Liver (tissue), 9 donors: ENCODE data around the gene ABHD5. TPM values are rescaled to one million over a fixed set of nuclear protein-coding genes. Genes with fewer than 3 reads are reported as not detected.

ENCODE experiments used
- DNase-seq: peaks from one replicate; pipeline ENCODE4 v3.0.0-alpha.2; 2017; ENCODE audit warnings: low spot score
- H3K27ac ChIP-seq, 2 donors: one replicate each; pipeline ENCODE4 v1.7.0; 2013; ENCODE audit warnings: inconsistent platforms in 2 of 2, low read length in 2 of 2, control low read depth in 1 of 2, low read depth in 1 of 2, mild to moderate bottlenecking in 1 of 2
- H3K27me3 ChIP-seq, 4 donors: one replicate each; pipeline versions ENCODE4 v1.6.1 to v1.7.0; 2013; ENCODE audit warnings: low read length in 3 of 4, inconsistent platforms in 1 of 4, mild to moderate bottlenecking in 1 of 4, moderate library complexity in 1 of 4; ENCODE audit not compliant: control insufficient read depth in 4 of 4, insufficient read depth in 4 of 4
- H3K36me3 ChIP-seq, 4 donors: one replicate each; pipeline versions ENCODE4 v1.6.1 to v1.7.0; 2013; ENCODE audit warnings: low read length in 3 of 4, mild to moderate bottlenecking in 3 of 4, low read depth in 1 of 4, moderate library complexity in 1 of 4; ENCODE audit not compliant: control insufficient read depth in 4 of 4, insufficient read depth in 3 of 4
- H3K4me1 ChIP-seq, 4 donors: one replicate each; pipeline versions ENCODE4 v1.6.1 to v1.7.0; 2013; ENCODE audit warnings: low read length in 3 of 4, mild to moderate bottlenecking in 3 of 4, moderate library complexity in 1 of 4; ENCODE audit not compliant: control insufficient read depth in 4 of 4, insufficient read depth in 4 of 4
- H3K4me3 ChIP-seq, 3 donors: one replicate each; pipeline versions ENCODE4 v1.6.1 to v1.7.0; 2013; ENCODE audit warnings: low read length in 3 of 3, control low read depth in 1 of 3, low read depth in 1 of 3, mild to moderate bottlenecking in 1 of 3
- H3K9ac ChIP-seq, 2 donors: one replicate each; pipeline ENCODE4 v1.7.0; 2013; ENCODE audit warnings: low read length in 2 of 2, mild to moderate bottlenecking in 2 of 2, moderate library complexity in 2 of 2, control low read depth in 1 of 2, low read depth in 1 of 2
- H3K9me3 ChIP-seq, 4 donors: one replicate each; pipeline versions ENCODE4 v1.6.1 to v1.7.0; 2013; ENCODE audit warnings: low read length in 3 of 4; ENCODE audit not compliant: control insufficient read depth in 4 of 4
- ATF3 ChIP-seq: IDR thresholded peaks from 2 replicates; pipeline ENCODE4 v1.6.1; 2016; ENCODE audit warnings: antibody characterized with exemption
- EGR1 ChIP-seq, 2 donors: IDR thresholded peaks; 2 replicates each; pipeline ENCODE4 v1.6.1; 2016 to 2018; ENCODE audit warnings: antibody characterized with exemption in 2 of 2, low read depth in 2 of 2
- FOXA1 ChIP-seq: IDR thresholded peaks from 2 replicates; pipeline ENCODE4 v1.6.1; 2016; ENCODE audit warnings: antibody characterized with exemption
- FOXA2 ChIP-seq: IDR thresholded peaks from 2 replicates; pipeline ENCODE4 v1.6.1; 2016; ENCODE audit warnings: antibody characterized with exemption
- GABPA ChIP-seq, 2 donors: IDR thresholded peaks in 1 of 2; conservative IDR thresholded peaks in 1 of 2; 2 replicates each; pipeline ENCODE4 v1.6.1; 2016; ENCODE audit warnings: antibody characterized with exemption in 2 of 2, mild to moderate bottlenecking in 1 of 2, moderate library complexity in 1 of 2
- HNF4A ChIP-seq, 2 donors: conservative IDR thresholded peaks; 2 replicates each; pipeline ENCODE4 v1.6.1; 2016; ENCODE audit warnings: antibody characterized with exemption in 2 of 2, mild to moderate bottlenecking in 2 of 2
- HNF4G ChIP-seq: IDR thresholded peaks from 2 replicates; pipeline ENCODE4 v1.6.1; 2016; ENCODE audit warnings: antibody characterized with exemption
- JUND ChIP-seq, 2 donors: IDR thresholded peaks; 2 replicates each; pipeline ENCODE4 v1.6.1; 2016; ENCODE audit warnings: antibody characterized with exemption in 2 of 2
- MAX ChIP-seq: IDR thresholded peaks from 2 replicates; pipeline ENCODE4 v1.6.1; 2016; ENCODE audit warnings: antibody characterized with exemption
- RAD21 ChIP-seq, 2 donors: IDR thresholded peaks; 2 replicates each; pipeline ENCODE4 v1.6.1; 2016; ENCODE audit warnings: antibody characterized with exemption in 2 of 2, mild to moderate bottlenecking in 2 of 2
- REST ChIP-seq: IDR thresholded peaks from 2 replicates; pipeline ENCODE4 v1.6.1; 2016; ENCODE audit warnings: antibody characterized with exemption, mild to moderate bottlenecking
- SP1 ChIP-seq: IDR thresholded peaks from 2 replicates; pipeline ENCODE4 v1.6.1; 2018; ENCODE audit warnings: antibody characterized with exemption, mild to moderate bottlenecking
- TAF1 ChIP-seq: conservative IDR thresholded peaks from 2 replicates; pipeline ENCODE4 v1.6.1; 2016; ENCODE audit warnings: antibody characterized with exemption, mild to moderate bottlenecking
- YY1 ChIP-seq: IDR thresholded peaks from 2 replicates; pipeline ENCODE4 v1.6.1; 2016; ENCODE audit warnings: antibody characterized with exemption, mild to moderate bottlenecking
- WGBS: extraction: QIAGEN DNeasy Blood & Tissue Kit; methylation state at CpG from one replicate; pipeline ENCODE4 v1.1.7; 2013; 5-methylcytosine and 5-hydroxymethylcytosine counted together
- polyA plus RNA-seq, 2 donors: library from polyadenylated mRNA; stranded (reverse) in 1 of 2; unstranded in 1 of 2; fragments of 200-250 nt in 1 of 2; fragments of >200 nt in 1 of 2; fragmentation: Nextera tagmentation in 1 of 2; extraction: Ambion mirVana in 1 of 2; gene quantifications; one replicate each; pipeline versions ENCODE4 v1.2.1 to v1.2.3, GENCODE V29; 2013 to 2015
- total RNA-seq, 2 donors: library from RNA; depleted of rRNA; stranded (reverse); fragments of >200 nt; gene quantifications; one replicate each; pipeline ENCODE4 v1.2.3, GENCODE V29; 2014
- TF ChIP-seq, protein P1 (sequence below): IDR thresholded peaks from 2 replicates; pipeline ENCODE4 v1.6.1; 2016; ENCODE audit warnings: antibody characterized with exemption
- donor health status: healthy.
- donor health status: healthy.
- donor health status: healthy.
- donor health status: healthy.
- donor health status: healthy.

Gene ABHD5
- total and polyA plus RNA-seq, 4 donors = 9.2 to 25.8 (median 16.1) TPM

- TF ChIP-seq EGR1 (IDR thresholded peaks at IDR 0.05; ENCODE audit: low read depth in 2 of 2) (no peak), HNF4G (no peak), FOXA2 (no peak), YY1 (no peak), ATF3 (no peak), HNF4A (conservative IDR thresholded peaks at IDR 0.05) (no peak), JUND (IDR thresholded peaks at IDR 0.05) (no peak), SP1 (no peak), RAD21 (IDR thresholded peaks at IDR 0.05) (no peak), TAF1 (no peak), FOXA1 (no peak), MAX (no peak), GABPA (IDR thresholded peaks at IDR 0.05 in 1 of 2, conservative IDR thresholded peaks at IDR 0.05 in 1 of 2) (no peak), REST (no peak)
- TF ChIP-seq, protein P1, sequence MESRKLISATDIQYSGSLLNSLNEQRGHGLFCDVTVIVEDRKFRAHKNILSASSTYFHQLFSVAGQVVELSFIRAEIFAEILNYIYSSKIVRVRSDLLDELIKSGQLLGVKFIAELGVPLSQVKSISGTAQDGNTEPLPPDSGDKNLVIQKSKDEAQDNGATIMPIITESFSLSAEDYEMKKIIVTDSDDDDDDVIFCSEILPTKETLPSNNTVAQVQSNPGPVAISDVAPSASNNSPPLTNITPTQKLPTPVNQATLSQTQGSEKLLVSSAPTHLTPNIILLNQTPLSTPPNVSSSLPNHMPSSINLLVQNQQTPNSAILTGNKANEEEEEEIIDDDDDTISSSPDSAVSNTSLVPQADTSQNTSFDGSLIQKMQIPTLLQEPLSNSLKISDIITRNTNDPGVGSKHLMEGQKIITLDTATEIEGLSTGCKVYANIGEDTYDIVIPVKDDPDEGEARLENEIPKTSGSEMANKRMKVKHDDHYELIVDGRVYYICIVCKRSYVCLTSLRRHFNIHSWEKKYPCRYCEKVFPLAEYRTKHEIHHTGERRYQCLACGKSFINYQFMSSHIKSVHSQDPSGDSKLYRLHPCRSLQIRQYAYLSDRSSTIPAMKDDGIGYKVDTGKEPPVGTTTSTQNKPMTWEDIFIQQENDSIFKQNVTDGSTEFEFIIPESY = no peak
- DNase-seq = no peak
- H3K4me3 ChIP-seq = no peak overlapping the region
- WGBS = 95% methylated on average over 3 of the region's 3 CpGs
- no peak overlapping the region for H3K9ac ChIP-seq
- no peak overlapping the region for H3K27ac ChIP-seq
- no peaks in the 10 kb centered on the region for H3K36me3 ChIP-seq
- H3K4me1 ChIP-seq = peaks cover 0 to 6% (median 2%) of the 10 kb centered on the region in 4 donors
- H3K27me3 ChIP-seq = no peaks in the 10 kb centered on the region
- no peaks in the 10 kb centered on the region for H3K9me3 ChIP-seq
These were observed 5.8 kb upstream of the ABHD5 start for GRCh38 chr3:43684944-43685343.

DNA sequence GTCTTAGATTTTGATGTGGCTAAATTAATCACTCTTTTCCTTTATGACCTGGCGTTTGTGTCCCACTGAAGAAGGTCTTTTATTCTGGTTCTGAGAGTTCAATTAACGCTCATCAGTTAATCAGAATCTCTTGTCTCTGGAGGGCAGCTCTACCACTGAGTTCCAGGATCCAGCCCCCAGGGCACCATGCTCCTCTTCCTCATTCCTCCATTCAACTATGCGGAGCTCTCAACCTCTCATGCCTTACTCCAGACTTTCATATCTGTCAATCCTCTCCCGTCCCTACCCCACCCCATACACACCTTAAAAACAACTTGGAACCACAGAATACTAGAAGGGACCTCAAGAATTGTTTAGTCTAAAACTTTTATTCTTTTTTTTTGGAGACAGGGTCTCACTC is 4.8 kb upstream of the ABHD5 start:
- no peak for TF ChIP-seq HNF4G
- H3K9me3 ChIP-seq = no peaks in the 10 kb centered on the region
- DNase-seq = no peak
- no peak overlapping the region for H3K4me3 ChIP-seq
- H3K27me3 ChIP-seq = no peaks in the 10 kb centered on the region
- H3K4me1 ChIP-seq = peaks cover 0 to 7% (median 3%) of the 10 kb centered on the region in 4 donors
- no peaks in the 10 kb centered on the region for H3K36me3 ChIP-seq
- H3K27ac ChIP-seq = no peak overlapping the region
- H3K9ac ChIP-seq = no peak overlapping the region
- 95% methylated on average over 4 of the region's 4 CpGs for whole genome bisulfite sequencing
